ENCODE measurements around the gene TPSAB1. TPM values are rescaled to one million over a fixed set of nuclear protein-coding genes. Genes with fewer than 3 reads are reported as not detected.

TPSAB1 gene
- polyA plus RNA-seq, 4 donors, result 0.09 to 0.36 (median 0.25) TPM; not detected in 1

GRCh38 chr16:1279945-1280589 is 39.6 kb downstream of the TPSAB1 start:
- no peak for DNase-seq (ENCODE audit: low read depth in 4 of 4, low spot score in 3 of 4)

GRCh38 chr16:1280783-1281182 is 40.3 kb downstream of the TPSAB1 start:
- DNase-seq (ENCODE audit: low read depth in 4 of 4, low spot score in 3 of 4), result no peak

- no peak for DNase-seq (ENCODE audit: low read depth in 4 of 4, low spot score in 3 of 4)
Observed at GRCh38 chr16:1281517-1281916, 41.0 kb downstream of the TPSAB1 start.

GRCh38 chr16:1282324-1282973 is 41.9 kb downstream of the TPSAB1 start:
- no peak for DNase-seq (ENCODE audit: low read depth in 4 of 4, low spot score in 3 of 4)

GRCh38 chr16:1283296-1283695 is 42.8 kb downstream of the TPSAB1 start:
- DNase-seq (ENCODE audit: low read depth in 4 of 4, low spot score in 3 of 4), result no peak

GRCh38 chr16:1283996-1284616 is 43.6 kb downstream of the TPSAB1 start:
- DNase-seq (ENCODE audit: low read depth in 4 of 4, low spot score in 3 of 4), result no peak

- no peak for DNase-seq (ENCODE audit: low read depth in 4 of 4, low spot score in 3 of 4)
Observed at GRCh38 chr16:1285669-1286512, 45.4 kb downstream of the TPSAB1 start.

- DNase-seq (ENCODE audit: low read depth in 4 of 4, low spot score in 3 of 4), result no peak
Observed at GRCh38 chr16:1286513-1287094, 46.1 kb downstream of the TPSAB1 start.

GRCh38 chr16:1287982-1288670 is 47.6 kb downstream of the TPSAB1 start:
- no peak for DNase-seq (ENCODE audit: low read depth in 4 of 4, low spot score in 3 of 4)

GRCh38 chr16:1288813-1289476 is 48.4 kb downstream of the TPSAB1 start:
- no peak for DNase-seq (ENCODE audit: low read depth in 4 of 4, low spot score in 3 of 4)

- DNase-seq (ENCODE audit: low read depth in 4 of 4, low spot score in 3 of 4), result no peak
Observed at GRCh38 chr16:1289477-1289866, 49.0 kb downstream of the TPSAB1 start.

GRCh38 chr16:1290063-1290501 is 49.6 kb downstream of the TPSAB1 start:
- no peak for DNase-seq (ENCODE audit: low read depth in 4 of 4, low spot score in 3 of 4)

GRCh38 chr16:1290860-1291575 is 50.5 kb downstream of the TPSAB1 start:
- DNase-seq (ENCODE audit: low read depth in 4 of 4, low spot score in 3 of 4), result no peak

GRCh38 chr16:1291576-1291974 is 51.1 kb downstream of the TPSAB1 start:
- peak in 1 of 4 donors; percentile 49 for DNase-seq (ENCODE audit: low read depth in 4 of 4, low spot score in 3 of 4)

Other genes with a start within 250 kb of the TPSAB1 start
- under 1 TPM; 0.11 to 0.34 (median 0.23) TPM for gene SSTR5, start 168.0 kb upstream of the TPSAB1 start, polyA plus RNA-seq (ENCODE audit: insufficient read length in 4 of 4)
- gene C1QTNF8, start 144.5 kb upstream of the TPSAB1 start, polyA plus RNA-seq (ENCODE audit: insufficient read length in 4 of 4), result under 1 TPM in 1 of 4 donors, not detected in 3; 0.05 TPM
- 10 to 100 TPM; 17.1 to 31.1 (median 18.5) TPM for gene CACNA1H, start 87.6 kb upstream of the TPSAB1 start, polyA plus RNA-seq (ENCODE audit: insufficient read length in 4 of 4)
- 1 to 10 TPM in 2 of 4 donors, under 1 TPM in 2; 0.47 to 1.6 (median 0.90) TPM for gene TPSG1, start 15.4 kb upstream of the TPSAB1 start, polyA plus RNA-seq (ENCODE audit: insufficient read length in 4 of 4)
- gene TPSB2, start 10.5 kb upstream of the TPSAB1 start, polyA plus RNA-seq (ENCODE audit: insufficient read length in 4 of 4), result under 1 TPM in 1 of 4 donors, not detected in 3; 0.16 TPM
- under 1 TPM in 1 of 4 donors, not detected in 3; 0.55 TPM for gene TPSD1, start 15.4 kb downstream of the TPSAB1 start, polyA plus RNA-seq (ENCODE audit: insufficient read length in 4 of 4)
- gene UBE2I, start 68.9 kb downstream of the TPSAB1 start, polyA plus RNA-seq (ENCODE audit: insufficient read length in 4 of 4), result 100 to 1,000 TPM; 169 to 186 (median 176) TPM
- gene BAIAP3, start 92.9 kb downstream of the TPSAB1 start, polyA plus RNA-seq (ENCODE audit: insufficient read length in 4 of 4), result 1 to 10 TPM; 3.9 to 8.5 (median 4.7) TPM
- 10 to 100 TPM; 37.9 to 62.9 (median 46.1) TPM for gene TSR3, start 111.2 kb downstream of the TPSAB1 start, polyA plus RNA-seq (ENCODE audit: insufficient read length in 4 of 4)
- gene GNPTG, start 111.2 kb downstream of the TPSAB1 start, polyA plus RNA-seq (ENCODE audit: insufficient read length in 4 of 4), result 10 to 100 TPM; 57.3 to 69.5 (median 60.3) TPM
- gene UNKL, start 174.0 kb downstream of the TPSAB1 start, polyA plus RNA-seq (ENCODE audit: insufficient read length in 4 of 4), result 10 to 100 TPM; 14.2 to 21.1 (median 17.0) TPM
- 10 to 100 TPM; 12.5 to 18.3 (median 14.8) TPM for gene UQCC4, start 180.0 kb downstream of the TPSAB1 start, polyA plus RNA-seq (ENCODE audit: insufficient read length in 4 of 4)
- under 1 TPM in 1 of 4 donors, not detected in 3; 0.26 TPM for gene PERCC1, start 190.4 kb downstream of the TPSAB1 start, polyA plus RNA-seq (ENCODE audit: insufficient read length in 4 of 4)
- gene CCDC154, start 203.9 kb downstream of the TPSAB1 start, polyA plus RNA-seq (ENCODE audit: insufficient read length in 4 of 4), result 1 to 10 TPM; 2.2 to 3.5 (median 2.7) TPM
- 10 to 100 TPM; 43.4 to 62.1 (median 48.6) TPM for gene CLCN7, start 234.3 kb downstream of the TPSAB1 start, polyA plus RNA-seq (ENCODE audit: insufficient read length in 4 of 4)
- gene PTX4, start 248.2 kb downstream of the TPSAB1 start, polyA plus RNA-seq (ENCODE audit: insufficient read length in 4 of 4), result under 1 TPM in 1 of 4 donors, not detected in 3; 0.04 TPM

Measured in right renal pelvis (tissue), 4 donors.